H9 (cell line): ENCODE results near the gene ZNF423. TPM values are rescaled to one million over a fixed set of nuclear protein-coding genes. Genes with fewer than 3 reads are reported as not detected.

Experiments used
- DNase-seq: peaks from one replicate; pipeline ENCODE4 v3.0.0-alpha.2; 2017
- H2AFZ ChIP-seq: one replicate; pipeline ENCODE4 v1.6.1; 2013; ENCODE audit warnings: mild to moderate bottlenecking, low read length, control low read depth, moderate library complexity
- H2AK5ac ChIP-seq: 2 replicates; pipeline ENCODE4 v1.6.1; 2013; ENCODE audit warnings: low read length, control low read depth, mixed read lengths; ENCODE audit not compliant: insufficient read length
- H2BK120ac ChIP-seq: one replicate; pipeline ENCODE4 v1.6.1; 2013; ENCODE audit warnings: low read depth, mild to moderate bottlenecking, low read length, control low read depth, inconsistent platforms; ENCODE audit not compliant: poor library complexity, severe bottlenecking
- H2BK12ac ChIP-seq: 2 replicates; pipeline ENCODE4 v1.6.1; 2013; ENCODE audit warnings: low read length, control low read depth, mixed read lengths, low read depth; ENCODE audit not compliant: insufficient read length
- H2BK15ac ChIP-seq: 2 replicates; pipeline ENCODE4 v1.6.1; 2013; ENCODE audit warnings: low read depth, low read length, control low read depth
- H2BK20ac ChIP-seq: one replicate; pipeline ENCODE4 v1.6.1; 2013; ENCODE audit warnings: low read depth, mild to moderate bottlenecking, low read length, control low read depth, inconsistent platforms; ENCODE audit not compliant: poor library complexity, severe bottlenecking
- H2BK5ac ChIP-seq: 2 replicates; pipeline ENCODE4 v1.6.1; 2013; ENCODE audit warnings: low read length, control low read depth, mixed read lengths; ENCODE audit not compliant: insufficient read length
- H3K14ac ChIP-seq: 2 replicates; pipeline ENCODE4 v1.6.1; 2013; ENCODE audit warnings: low read length, control low read depth; ENCODE audit not compliant: insufficient read depth
- H3K18ac ChIP-seq: 2 replicates; pipeline ENCODE4 v1.6.1; 2013; ENCODE audit warnings: low read depth, mild to moderate bottlenecking, mixed read lengths, low read length, control low read depth; ENCODE audit not compliant: insufficient read length
- H3K23ac ChIP-seq: 2 replicates; pipeline ENCODE4 v1.6.1; 2013; ENCODE audit warnings: low read length, control low read depth, mixed read lengths, low read depth; ENCODE audit not compliant: insufficient read length
- H3K23me2 ChIP-seq: 2 replicates; pipeline ENCODE4 v1.6.1; 2013; ENCODE audit warnings: low read depth, mild to moderate bottlenecking, mixed read lengths, low read length, control low read depth; ENCODE audit not compliant: insufficient read length, poor library complexity, severe bottlenecking
- H3K27ac ChIP-seq: 2 replicates; pipeline ENCODE4 v1.5.1; 2013; ENCODE audit warnings: low read length, control low read depth, mixed read lengths, low read depth; ENCODE audit not compliant: insufficient read length
- H3K27me3 ChIP-seq: 2 replicates; pipeline ENCODE4 v1.6.1; 2013; ENCODE audit warnings: low read length, control low read depth, inconsistent platforms; ENCODE audit not compliant: insufficient read depth
- H3K4ac ChIP-seq: 2 replicates; pipeline ENCODE4 v1.6.1; 2013; ENCODE audit warnings: low read depth, mild to moderate bottlenecking, control low read depth, inconsistent platforms, low read length, moderate library complexity
- H3K4me1 ChIP-seq: 2 replicates; pipeline ENCODE4 v1.6.1; 2013; ENCODE audit warnings: low read length, control low read depth, inconsistent platforms; ENCODE audit not compliant: insufficient read depth
- H3K4me2 ChIP-seq: 2 replicates; pipeline ENCODE4 v1.6.1; 2013; ENCODE audit warnings: low read length, control low read depth, mixed read lengths; ENCODE audit not compliant: insufficient read length, insufficient read depth
- H3K56ac ChIP-seq: 2 replicates; pipeline ENCODE4 v1.6.1; 2013; ENCODE audit warnings: low read depth, mild to moderate bottlenecking, mixed read lengths, low read length, control low read depth; ENCODE audit not compliant: insufficient read length
- H3K79me1 ChIP-seq: 2 replicates; pipeline ENCODE4 v1.6.1; 2013; ENCODE audit warnings: low read depth, mild to moderate bottlenecking, moderate library complexity, low read length, control low read depth, inconsistent platforms; ENCODE audit not compliant: insufficient read depth, poor library complexity, severe bottlenecking
- H3K79me2 ChIP-seq: 2 replicates; pipeline ENCODE4 v1.6.1; 2013; ENCODE audit warnings: low read length, control low read depth, inconsistent platforms; ENCODE audit not compliant: insufficient read depth
- H3K9ac ChIP-seq: 2 replicates; pipeline ENCODE4 v1.6.1; 2013; ENCODE audit warnings: low read length, control low read depth, mixed read lengths; ENCODE audit not compliant: insufficient read length; ENCODE audit errors: extremely low read depth
- H3K9me3 ChIP-seq: one replicate; pipeline ENCODE4 v1.6.1; 2013; ENCODE audit warnings: low read depth, low read length, inconsistent platforms; ENCODE audit not compliant: control insufficient read depth
- H3T11ph ChIP-seq: one replicate; pipeline ENCODE4 v1.6.1; 2013; ENCODE audit warnings: mild to moderate bottlenecking, low read length, control low read depth, inconsistent platforms
- H4K20me1 ChIP-seq: one replicate; pipeline ENCODE4 v1.6.1; 2013; ENCODE audit not compliant: control insufficient read depth, insufficient read length, insufficient read depth
- H4K5ac ChIP-seq: 2 replicates; pipeline ENCODE4 v1.6.1; 2013; ENCODE audit warnings: low read depth, mild to moderate bottlenecking, mixed read lengths, low read length, control low read depth; ENCODE audit not compliant: insufficient read length
- H4K8ac ChIP-seq: replicated peaks from 2 replicates; pipeline ENCODE4 v1.6.1; 2013; ENCODE audit warnings: low read length, control low read depth, mixed read lengths, low read depth; ENCODE audit not compliant: insufficient read length
- H4K91ac ChIP-seq: 2 replicates; pipeline ENCODE4 v1.6.1; 2013; ENCODE audit warnings: low read depth, mild to moderate bottlenecking, moderate library complexity, mixed read lengths, low read length, control low read depth; ENCODE audit not compliant: insufficient read length
- H3K27ac Mint-ChIP-seq, 3 experiments: 2 replicates in 2 of 3; 3 replicates in 1 of 3; pipeline ENCODE4 v1.8.0; 2020 to 2021; ENCODE audit warnings: mixed read lengths in 3 of 3, mild to moderate bottlenecking in 1 of 3, moderate library complexity in 1 of 3
- H3K27me3 Mint-ChIP-seq: 2 replicates; pipeline ENCODE4 v1.8.0; 2021; ENCODE audit warnings: low read depth, mild to moderate bottlenecking, moderate library complexity, mixed read lengths
- H3K36me3 Mint-ChIP-seq, 3 experiments: 2 replicates in 2 of 3; 3 replicates in 1 of 3; pipeline ENCODE4 v1.8.0; 2020 to 2021; ENCODE audit warnings: low read depth in 3 of 3, mixed read lengths in 3 of 3; ENCODE audit not compliant: insufficient read depth in 1 of 3
- H3K4me1 Mint-ChIP-seq, 2 experiments: 2 replicates each; pipeline ENCODE4 v1.8.0; 2020; ENCODE audit warnings: mixed read lengths in 2 of 2
- H3K4me3 Mint-ChIP-seq, 2 experiments: 2 replicates in 1 of 2; 3 replicates in 1 of 2; pipeline ENCODE4 v1.8.0; 2020 to 2021; ENCODE audit warnings: mild to moderate bottlenecking in 2 of 2, mixed read lengths in 2 of 2, moderate library complexity in 1 of 2
- H3K9me3 Mint-ChIP-seq, 2 experiments: 2 replicates in 1 of 2; 3 replicates in 1 of 2; pipeline ENCODE4 v1.8.0; 2020; ENCODE audit warnings: mild to moderate bottlenecking in 2 of 2, mixed read lengths in 2 of 2, moderate library complexity in 1 of 2
- CTCF ChIP-seq: fragments of 200-600 bp; sonication (generic); conservative IDR thresholded peaks from 3 replicates; pipeline ENCODE4 v1.8.0; 2021; ENCODE audit warnings: antibody characterized with exemption, mild to moderate bottlenecking
- WGBS: extraction: QIAGEN DNeasy Blood & Tissue Kit; methylation state at CpG from one replicate; pipeline ENCODE4 v1.1.7; 2013; ENCODE audit warnings: missing lambda C conversion rate, low lambda C conversion rate, mixed read lengths; ENCODE audit not compliant: insufficient read length; ENCODE audit errors: extremely low coverage; 5-methylcytosine and 5-hydroxymethylcytosine counted together
- total RNA-seq: library from RNA; stranded (reverse); gene quantifications from 2 replicates; pipeline ENCODE4 v1.2.1, GENCODE V29; 2021

The ZNF423 gene
- total RNA-seq, 1 experiment from 2014 or later: 51.5 TPM

GRCh38 chr16:49550140-49550539 is 305.8 kb downstream of the ZNF423 start:
- H3K79me2 ChIP-seq: no peaks in the 10 kb centered on the region
- TF ChIP-seq CTCF: no peak
- no peaks in the 10 kb centered on the region; the same call in 1 of the 2 replicates for H3K27me3 ChIP-seq
- peaks cover 38 to 52% of the 10 kb centered on the region in 2 experiments for H3K4me1 Mint-ChIP-seq
- H3K23me2 ChIP-seq: no peaks in the 10 kb centered on the region
- no peaks in the 10 kb centered on the region for H3K9me3 ChIP-seq
- H3K79me1 ChIP-seq: no peaks in the 10 kb centered on the region
- H3K14ac ChIP-seq: no peak overlapping the region
- no peak overlapping the region for H2AK5ac ChIP-seq
- no peak overlapping the region for H4K5ac ChIP-seq
- no peak overlapping the region for H2BK12ac ChIP-seq
- H3K4me2 ChIP-seq: no peak overlapping the region
- no peak overlapping the region for H2BK5ac ChIP-seq
- H3K4me3 Mint-ChIP-seq: no peak overlapping the region; a peak in 1 of 5 replicates
- H3K27ac ChIP-seq: no peak overlapping the region
- H2BK15ac ChIP-seq: no peak overlapping the region
- H3K4me1 ChIP-seq: no peaks in the 10 kb centered on the region; the same call in 1 of the 2 replicates
- no peaks in the 10 kb centered on the region for H4K20me1 ChIP-seq
- no peak overlapping the region for H2BK20ac ChIP-seq
- H3K23ac ChIP-seq: no peak overlapping the region
- peak overlapping the region in 1 of 3 experiments; percentile 42; a peak in 1 of 7 replicates for H3K27ac Mint-ChIP-seq
- DNase-seq: no peak
- no peak overlapping the region for H2AFZ ChIP-seq
- H3K4ac ChIP-seq: no peak overlapping the region
- no peak overlapping the region for H3T11ph ChIP-seq
- H3K56ac ChIP-seq: no peak overlapping the region
- no peak overlapping the region for H3K18ac ChIP-seq
- no peak overlapping the region for H4K91ac ChIP-seq
- no peaks in the 10 kb centered on the region; the same call in 1 of the 2 replicates for H3K27me3 Mint-ChIP-seq
- no peaks in the 10 kb centered on the region for H3K9me3 Mint-ChIP-seq
- no peak overlapping the region for H3K9ac ChIP-seq
- H4K8ac ChIP-seq: no peak overlapping the region
- H2BK120ac ChIP-seq: no peak overlapping the region
- WGBS: no CpG with 5 or more reads among the region's 5 CpGs
- no peaks in the 10 kb centered on the region for H3K36me3 Mint-ChIP-seq
